ENCODE results near the gene CLEC6A.

Gene CLEC6A

DNA sequence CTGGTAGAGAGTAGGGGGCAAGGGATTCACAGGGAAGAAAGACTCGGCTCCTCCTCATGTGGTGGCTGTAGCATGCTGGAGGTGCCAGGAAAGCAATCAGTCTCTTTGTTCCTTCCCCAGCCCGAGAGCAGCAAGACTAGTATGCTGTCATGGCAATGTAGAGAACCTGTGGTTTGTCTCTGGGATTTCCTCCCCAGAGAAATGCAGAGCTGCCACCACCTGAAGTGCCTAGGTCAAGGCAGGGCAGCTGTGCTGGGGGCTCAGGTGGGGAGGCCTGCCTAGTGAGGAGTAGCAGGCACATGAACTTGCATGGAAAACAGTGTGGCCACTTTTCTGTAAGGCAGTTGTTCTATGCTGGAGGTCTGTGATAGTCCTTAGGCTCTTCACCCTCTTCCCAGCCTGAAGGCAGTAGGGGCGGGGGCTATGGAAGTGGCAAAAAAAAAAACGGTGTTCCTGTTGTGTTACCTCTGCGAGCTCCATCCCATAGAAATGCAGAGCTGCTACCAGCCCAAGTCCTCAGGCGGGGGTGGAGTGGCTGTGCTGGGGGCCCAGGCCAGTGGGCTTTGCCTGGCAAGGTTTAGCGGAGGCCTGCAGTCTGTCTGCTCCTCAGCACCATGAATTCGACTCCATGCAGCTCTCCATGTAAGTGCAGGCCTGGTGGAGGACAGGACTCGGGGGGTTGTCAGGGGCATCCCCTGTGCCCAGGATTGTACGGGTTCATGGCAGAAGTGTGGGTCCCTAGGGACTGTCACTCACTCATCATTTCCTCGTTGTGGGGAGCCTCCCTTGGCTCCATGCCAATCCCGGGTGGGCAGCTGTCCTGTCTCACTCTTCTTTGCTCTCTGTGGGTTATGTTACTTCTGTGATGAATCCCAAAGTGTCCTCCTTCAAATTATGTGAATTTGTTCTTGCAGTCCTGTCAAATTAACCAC, 53.4 kb downstream of the CLEC6A start:
- TF ChIP-seq POLR2A (IDR thresholded peaks at IDR 0.05; ENCODE audit: low read length) (no peak), GATA1 (IDR thresholded peaks at IDR 0.05; ENCODE audit: low read depth, low read length) (no peak)
- DNase-seq, result no peak

GRCh38 chr12:8513256-8513655, 57.5 kb downstream of the CLEC6A start, which contains the start of gene CLEC4D:
Gene CLEC4D (plus strand): TSS chr12:8513503. CDS start chr12:8513733, 230 bp downstream.
- DNase-seq, result no peak
- TF ChIP-seq GATA1 (IDR thresholded peaks at IDR 0.05; ENCODE audit: low read depth, low read length), result no peak
- no peak for TF ChIP-seq POLR2A (IDR thresholded peaks at IDR 0.05; ENCODE audit: low read length)

- TF ChIP-seq POLR2A (IDR thresholded peaks at IDR 0.05; ENCODE audit: low read length) (no peak), GATA1 (IDR thresholded peaks at IDR 0.05; ENCODE audit: low read depth, low read length) (no peak)
- no peak for DNase-seq
These were observed 62.2 kb downstream of the CLEC6A start for GRCh38 chr12:8517971-8518370.

DNA sequence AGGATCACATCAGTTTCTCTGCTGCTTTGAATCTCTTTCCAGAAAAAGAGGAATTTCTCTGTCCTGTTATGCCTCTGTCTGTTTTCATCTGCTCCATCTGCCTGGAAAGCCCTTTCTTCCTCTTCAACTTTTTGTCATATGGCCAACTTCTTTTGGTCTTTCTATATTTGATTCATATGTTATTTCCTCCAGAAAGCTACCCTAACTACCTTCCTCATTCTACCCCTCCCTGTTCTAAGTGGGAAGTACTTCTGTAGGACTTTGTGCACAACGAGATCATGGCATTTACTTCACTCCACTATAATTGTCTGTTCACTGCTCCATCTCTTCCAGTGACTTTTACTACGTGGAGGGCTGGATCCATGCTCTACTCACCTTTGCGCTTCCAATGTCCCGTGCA, 63.4 kb downstream of the CLEC6A start:
- no peak for DNase-seq
- TF ChIP-seq POLR2A (IDR thresholded peaks at IDR 0.05; ENCODE audit: low read length), result no peak
- no peak for TF ChIP-seq GATA1 (IDR thresholded peaks at IDR 0.05; ENCODE audit: low read depth, low read length)

DNA sequence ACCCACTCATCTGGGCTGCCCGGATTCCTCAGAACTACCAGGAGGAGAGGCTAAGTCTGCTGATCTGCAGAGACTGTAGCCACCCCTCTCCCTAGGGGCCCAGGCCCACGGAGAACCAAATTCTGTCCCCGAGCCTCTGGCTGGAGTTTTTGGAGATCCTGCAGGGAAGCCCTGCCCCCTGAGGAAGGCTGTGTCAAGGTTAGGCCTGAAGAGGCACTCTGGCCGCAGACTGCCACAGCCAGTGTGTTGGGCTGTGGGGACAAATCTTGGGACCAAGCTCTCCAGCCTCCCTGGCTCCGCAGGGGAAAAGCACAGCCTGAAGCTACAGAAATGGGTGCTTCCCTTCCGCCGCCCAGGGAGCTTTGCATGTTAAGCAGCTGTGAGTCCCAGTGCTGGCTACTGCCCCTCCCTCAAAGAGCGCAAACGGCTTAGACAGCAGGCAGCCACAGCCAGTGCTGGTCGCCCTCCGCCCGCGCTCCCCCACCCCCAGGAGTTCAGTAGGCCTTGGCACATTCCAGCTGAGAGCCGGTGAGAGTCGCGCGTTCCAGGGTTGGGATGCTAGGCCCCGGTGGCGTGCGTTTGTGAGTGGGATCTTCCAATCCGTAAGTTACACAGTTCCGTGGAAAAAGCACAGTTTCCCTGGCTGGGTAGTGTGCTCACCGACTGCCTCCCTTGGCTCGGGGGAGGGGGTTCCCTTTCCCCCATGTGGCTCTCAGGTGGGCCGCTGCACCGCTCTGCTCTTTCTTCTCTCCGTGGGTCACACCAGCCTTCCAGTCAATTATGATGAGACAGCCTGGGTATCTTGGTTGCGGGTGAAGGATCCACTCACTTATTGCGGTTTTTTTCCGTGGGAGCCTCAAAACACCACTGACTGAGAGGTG, 71.7 kb downstream of the CLEC6A start:
- DNase-seq, result no peak
- TF ChIP-seq GATA1 (IDR thresholded peaks at IDR 0.05; ENCODE audit: low read depth, low read length) (no peak), POLR2A (IDR thresholded peaks at IDR 0.05; ENCODE audit: low read length) (no peak)

All from erythroblast (primary cell).